HG02678 (cell line): ENCODE results near the gene CASP1.

Experiments used
- ATAC-seq: cut with Tn5 transposase; IDR thresholded peaks from one replicate; pipeline ENCODE4 v1.9.1; 2021; ENCODE audit warnings: mild to moderate bottlenecking, moderate library complexity; ENCODE audit not compliant: unreplicated experiment

Gene CASP1

GRCh38 chr11:104992781-104993180 is 42.2 kb downstream of the CASP1 start:
- no peak for ATAC-seq

GRCh38 chr11:104991994-104992393 is 43.0 kb downstream of the CASP1 start:
- no peak for ATAC-seq

- ATAC-seq = no peak
These were observed 50.1 kb downstream of the CASP1 start for GRCh38 chr11:104984808-104985207.

- no peak for ATAC-seq
These were observed 55.1 kb downstream of the CASP1 start for GRCh38 chr11:104979839-104980238.
